GM12878 (cell line): ENCODE results near the gene IQCH. TPM values are rescaled to one million over a fixed set of nuclear protein-coding genes. Genes with fewer than 3 reads are reported as not detected.
A peak's percentile ranks its signal among the peaks of the same experiment; 100 is the strongest.

ENCODE experiments used
- ATAC-seq: fragments of 200-7000 bp; cut with Tn5 transposase; 3 replicates; pipeline ENCODE4 v1.9.1; 2020; ENCODE audit warnings: mild to moderate bottlenecking, moderate library complexity
- BruUV-seq: library from RNA; stranded (reverse); fragments of 400-500 nt; replicated peaks from 2 replicates; lab custom pipeline; 2021; lab: Mats Ljungman, UMichigan
- CTCF ChIA-PET: fragments of 300-600 bp; sonication (Branson Sonifier 250); formaldehyde crosslinking; extraction: SDS; loops from one replicate; lab custom pipeline; 2021; ENCODE audit warnings: inconsistent platforms; lab: Yijun Ruan, JAX
- POLR2A ChIA-PET: fragments of 350-600 bp; formaldehyde crosslinking; extraction: SDS; loops from one replicate; lab custom pipeline; 2021; ENCODE audit warnings: inconsistent platforms; lab: Charles Lee
- RAD21 ChIA-PET: fragments of 300-600 bp; sonication (Branson Sonifier 250); formaldehyde crosslinking; loops from one replicate; lab custom pipeline; 2023; ENCODE audit warnings: antibody characterized with exemption; ENCODE audit not compliant: unreplicated experiment; lab: Charles Lee
- SMC1A ChIA-PET: fragments of 300-600 bp; sonication (Branson Sonifier 250); formaldehyde crosslinking; loops from one replicate; lab custom pipeline; 2023; ENCODE audit not compliant: unreplicated experiment, uncharacterized antibody; lab: Charles Lee
- DNase-seq: peaks from one replicate; pipeline ENCODE4 v3.0.0-alpha.2; 2011; ENCODE audit warnings: low read depth, low spot score
- FAIRE-seq: peaks from 3 replicates; lab custom pipeline; 2011; peaks lifted over from hg19 to GRCh38; lab: Jason Lieb, UNC
- H2AFZ ChIP-seq: 2 replicates; pipeline ENCODE4 v1.6.0; 2011; ENCODE audit warnings: low read depth, low read length, control low read depth; ENCODE audit not compliant: control insufficient read depth
- H3K27ac ChIP-seq: 2 replicates; pipeline ENCODE4 v1.5.1; 2011; ENCODE audit warnings: control low read depth; ENCODE audit not compliant: control insufficient read depth, insufficient read depth
- H3K27me3 ChIP-seq, 2 experiments: replicated peaks in 1 of 2; 2 replicates each; pipeline versions ENCODE4 v1.6.0 to v1.6.1; 2011; ENCODE audit warnings: low read length in 1 of 2; ENCODE audit not compliant: control insufficient read depth in 2 of 2, insufficient read depth in 2 of 2
- H3K36me3 ChIP-seq, 2 experiments: 2 replicates each; pipeline ENCODE4 v1.5.1; 2011; ENCODE audit warnings: low read length in 1 of 2; ENCODE audit not compliant: control insufficient read depth in 2 of 2, insufficient read depth in 2 of 2
- H3K4me1 ChIP-seq: 2 replicates; pipeline ENCODE4 v1.6.1; 2011; ENCODE audit warnings: mild to moderate bottlenecking, low read length, moderate library complexity, mixed read lengths; ENCODE audit not compliant: control insufficient read depth, insufficient read depth
- H3K4me2 ChIP-seq: 2 replicates; pipeline ENCODE4 v1.6.0; 2011; ENCODE audit warnings: control low read depth; ENCODE audit not compliant: control insufficient read depth, insufficient read depth
- H3K4me3 ChIP-seq: fragments of 200-600 bp; sonication (generic); 2 replicates; pipeline ENCODE4 v1.5.1; 2016
- H3K79me2 ChIP-seq: 2 replicates; pipeline ENCODE4 v1.6.0; 2011; ENCODE audit warnings: low read length; ENCODE audit not compliant: control insufficient read depth, insufficient read depth
- H3K9ac ChIP-seq: 2 replicates; pipeline ENCODE4 v1.8.0; 2011; ENCODE audit warnings: low read length, control low read depth, mixed read lengths; ENCODE audit not compliant: control insufficient read depth, insufficient read depth
- H3K9me3 ChIP-seq: replicated peaks from 3 replicates; pipeline ENCODE4 v1.5.1; 2011; ENCODE audit warnings: mild to moderate bottlenecking, low read length; ENCODE audit not compliant: control insufficient read depth, insufficient read depth
- H4K20me1 ChIP-seq: 2 replicates; pipeline ENCODE4 v1.6.0; 2011; ENCODE audit not compliant: control insufficient read depth, insufficient read depth
- JUNB ChIP-seq: IDR thresholded peaks from 2 replicates; pipeline ENCODE4 v1.6.1; 2016; ENCODE audit warnings: antibody characterized with exemption, mild to moderate bottlenecking
- ZSCAN29 ChIP-seq: fragments of 450-650 bp; IDR thresholded peaks from 2 replicates; pipeline ENCODE4 v1.6.1; 2017; ENCODE audit warnings: mild to moderate bottlenecking, moderate library complexity
- WGBS: methylation state at CpG from one replicate; pipeline ENCODE4 v1.1.6; 2016; ENCODE audit warnings: low lambda C conversion rate; ENCODE audit not compliant: insufficient replicate concordance, insufficient coverage; ENCODE audit errors: missing lambda C conversion rate; 5-methylcytosine and 5-hydroxymethylcytosine counted together
- in situ Hi-C: fragments of 300-500 bp; cut with MboI; formaldehyde crosslinking; loops from 9 replicates; pipeline ENCODE4 v1.14.3; 2018; ENCODE audit warnings: mixed read lengths
- intact Hi-C: fragments of 100-400 bp; cut with micrococcal nuclease; formaldehyde crosslinking; loops from one replicate; pipeline ENCODE4 v1.14.2; 2022; ENCODE audit not compliant: unreplicated experiment
- polyA plus RNA-seq, 11 experiments: library from polyadenylated mRNA; depleted of rRNA in 4 of 11; unstranded in 6 of 11; stranded (reverse) in 5 of 11; fragments of >200 nt; fragmentation: Nextera tagmentation in 4 of 11; fragmentation: Illumina TruSeq in 1 of 11; extraction: Ambion mirVana in 4 of 11; extraction: Trizol in 1 of 11; gene quantifications; 1 replicate in 1 of 11; 2 replicates in 10 of 11; pipeline versions ENCODE4 v1.2.1 to v1.2.3, GENCODE V29; 2011 to 2016; ENCODE audit warnings: inconsistent platforms in 2 of 11, missing spikeins in 2 of 11, low read depth in 1 of 11
- total RNA-seq, 4 experiments: library from RNA; depleted of rRNA in 3 of 4; stranded (reverse); fragments of >200 nt in 3 of 4; fragmentation: Illumina TruSeq in 1 of 4; extraction: Trizol in 1 of 4; gene quantifications; 2 replicates each; pipeline versions ENCODE4 v1.2.1 to v1.2.3, GENCODE V29; 2013 to 2021
- TF ChIP-seq, protein P1 (sequence below): IDR thresholded peaks from 2 replicates; pipeline ENCODE4 v1.6.1; 2012; ENCODE audit warnings: improper control_type of control experiment, low read depth, low read length; ENCODE audit not compliant: insufficient replicate concordance

Gene IQCH
- total and polyA plus RNA-seq, 10 of the 15 experiments (the other 5 are each of a cell fraction or from before 2014, with no cell fraction given) = 0.29 to 1.3 (median 0.99) TPM

DNA sequence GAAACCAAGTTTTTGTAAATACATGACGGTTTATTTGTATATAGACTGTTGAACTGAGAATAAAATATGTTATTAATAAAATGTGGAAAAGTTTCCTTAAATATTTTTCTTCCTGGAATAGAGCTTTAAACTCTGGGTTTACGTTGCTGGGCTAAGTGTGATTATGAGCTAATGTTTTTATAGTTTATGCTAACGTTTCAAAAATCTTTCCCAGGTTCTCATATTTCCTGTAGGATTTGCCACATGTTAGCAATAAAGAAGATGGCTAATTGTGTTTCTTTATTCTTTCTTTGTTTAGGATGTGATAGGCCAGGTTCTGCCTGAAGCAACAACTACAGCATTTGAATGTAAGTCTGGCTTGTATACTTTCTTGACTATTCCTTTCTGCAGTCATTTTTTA is 295.1 kb downstream of the IQCH start (continued):
- TF ChIP-seq, protein P1, sequence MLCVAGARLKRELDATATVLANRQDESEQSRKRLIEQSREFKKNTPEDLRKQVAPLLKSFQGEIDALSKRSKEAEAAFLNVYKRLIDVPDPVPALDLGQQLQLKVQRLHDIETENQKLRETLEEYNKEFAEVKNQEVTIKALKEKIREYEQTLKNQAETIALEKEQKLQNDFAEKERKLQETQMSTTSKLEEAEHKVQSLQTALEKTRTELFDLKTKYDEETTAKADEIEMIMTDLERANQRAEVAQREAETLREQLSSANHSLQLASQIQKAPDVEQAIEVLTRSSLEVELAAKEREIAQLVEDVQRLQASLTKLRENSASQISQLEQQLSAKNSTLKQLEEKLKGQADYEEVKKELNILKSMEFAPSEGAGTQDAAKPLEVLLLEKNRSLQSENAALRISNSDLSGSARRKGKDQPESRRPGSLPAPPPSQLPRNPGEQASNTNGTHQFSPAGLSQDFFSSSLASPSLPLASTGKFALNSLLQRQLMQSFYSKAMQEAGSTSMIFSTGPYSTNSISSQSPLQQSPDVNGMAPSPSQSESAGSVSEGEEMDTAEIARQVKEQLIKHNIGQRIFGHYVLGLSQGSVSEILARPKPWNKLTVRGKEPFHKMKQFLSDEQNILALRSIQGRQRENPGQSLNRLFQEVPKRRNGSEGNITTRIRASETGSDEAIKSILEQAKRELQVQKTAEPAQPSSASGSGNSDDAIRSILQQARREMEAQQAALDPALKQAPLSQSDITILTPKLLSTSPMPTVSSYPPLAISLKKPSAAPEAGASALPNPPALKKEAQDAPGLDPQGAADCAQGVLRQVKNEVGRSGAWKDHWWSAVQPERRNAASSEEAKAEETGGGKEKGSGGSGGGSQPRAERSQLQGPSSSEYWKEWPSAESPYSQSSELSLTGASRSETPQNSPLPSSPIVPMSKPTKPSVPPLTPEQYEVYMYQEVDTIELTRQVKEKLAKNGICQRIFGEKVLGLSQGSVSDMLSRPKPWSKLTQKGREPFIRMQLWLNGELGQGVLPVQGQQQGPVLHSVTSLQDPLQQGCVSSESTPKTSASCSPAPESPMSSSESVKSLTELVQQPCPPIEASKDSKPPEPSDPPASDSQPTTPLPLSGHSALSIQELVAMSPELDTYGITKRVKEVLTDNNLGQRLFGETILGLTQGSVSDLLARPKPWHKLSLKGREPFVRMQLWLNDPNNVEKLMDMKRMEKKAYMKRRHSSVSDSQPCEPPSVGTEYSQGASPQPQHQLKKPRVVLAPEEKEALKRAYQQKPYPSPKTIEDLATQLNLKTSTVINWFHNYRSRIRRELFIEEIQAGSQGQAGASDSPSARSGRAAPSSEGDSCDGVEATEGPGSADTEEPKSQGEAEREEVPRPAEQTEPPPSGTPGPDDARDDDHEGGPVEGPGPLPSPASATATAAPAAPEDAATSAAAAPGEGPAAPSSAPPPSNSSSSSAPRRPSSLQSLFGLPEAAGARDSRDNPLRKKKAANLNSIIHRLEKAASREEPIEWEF = no peak

DNA sequence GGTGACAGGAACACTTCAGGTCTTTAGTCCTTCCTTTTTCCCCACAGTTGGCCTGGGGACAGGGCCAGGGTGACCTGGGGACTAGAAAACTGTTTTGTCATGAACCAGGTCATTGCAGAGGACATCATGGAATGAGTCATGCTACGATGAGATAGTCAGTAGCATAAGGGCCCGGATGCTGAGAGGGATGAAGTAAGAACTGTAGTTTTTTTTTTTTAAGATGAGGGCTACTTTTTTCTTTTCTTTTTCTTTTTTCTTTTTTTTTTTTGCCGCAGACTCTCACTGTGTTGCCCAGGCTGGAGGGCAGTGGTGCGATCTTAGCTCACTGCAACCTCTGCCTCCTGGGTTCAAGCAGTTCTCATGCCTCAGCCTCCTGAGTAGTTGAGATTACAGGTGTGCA is 295.9 kb downstream of the IQCH start:
- Histone ChIP-seq H3K4me3 (no peak overlapping the region), H3K27ac (no peak overlapping the region), H4K20me1 (no peaks in the 10 kb centered on the region), H3K27me3 (no peaks in the 10 kb centered on the region), H3K9ac (no peak overlapping the region), H3K9me3 (no peaks in the 10 kb centered on the region), H3K36me3 (peaks cover 3% of the 10 kb centered on the region in 2 experiments; a peak in 1 of 4 replicates), H3K4me1 (peaks cover 5% of the 10 kb centered on the region), H3K79me2 (no peaks in the 10 kb centered on the region; the same call in 1 of the 2 replicates), H3K4me2 (no peak overlapping the region), H2AFZ (no peak overlapping the region)
- DNase-seq (no peak), FAIRE-seq (no peak), ATAC-seq (peak; percentile 62)
- TF ChIP-seq ZSCAN29 (no peak), JUNB (peak; percentile 17; the same call in 1 of the 2 replicates)
- TF ChIP-seq, protein P1 = no peak
- in situ Hi-C loops (no loop called here), intact Hi-C loops (no loop called here)
- ChIA-PET POLR2A (interaction anchor here (1.5 kb wide), 1 partner anchor 11 kb away, joined by 7 read pairs; no protein-coding TSS in a partner anchor), CTCF (interaction anchor here (1.2 to 1.5 kb wide), 3 partner anchors 14 to 28 kb away, joined by 5 to 6 read pairs (median 5); no protein-coding TSS in a partner anchor), SMC1A (interaction anchor here (0.8 to 3.9 kb wide), 4 partner anchors 10 to 44 kb away, joined by 3 to 19 read pairs (median 10); no protein-coding TSS in a partner anchor), RAD21 (interaction anchor here (1.1 to 1.3 kb wide), 2 partner anchors 30 to 92 kb away, joined by 3 read pairs; partner anchors contain the start of gene C15orf61)
- BruUV-seq = no TSS peak
- 75% methylated on average over 3 of the region's 4 CpGs for WGBS
